H1 (cell line): Measurements from ENCODE around the gene LRRC28. TPM values are rescaled to one million over a fixed set of nuclear protein-coding genes. Genes with fewer than 3 reads are reported as not detected.

ENCODE experiments used
- CTCF ChIA-PET: fragments of 300-600 bp; sonication (Branson Sonifier 250); formaldehyde crosslinking; loops from one replicate; lab custom pipeline; 2021; ENCODE audit not compliant: partially characterized antibody; lab: Charles Lee
- POLR2A ChIA-PET: fragments of 300-600 bp; sonication (Branson Sonifier 250); formaldehyde crosslinking; loops from one replicate; lab custom pipeline; 2021; ENCODE audit warnings: inconsistent platforms; ENCODE audit not compliant: partially characterized antibody; lab: Charles Lee
- DNase-seq, 2 experiments: peaks; one replicate each; pipeline versions ENCODE4 v3.0.0 to v3.0.0-alpha.2; 2010 to 2022; ENCODE audit warnings: low spot score in 2 of 2, low read depth in 1 of 2, mixed read lengths in 1 of 2
- FAIRE-seq: peaks from 2 replicates; lab custom pipeline; 2011; peaks lifted over from hg19 to GRCh38; lab: Jason Lieb, UNC
- H2AFZ ChIP-seq: 2 replicates; pipeline ENCODE4 v1.8.1; 2012; ENCODE audit warnings: low read length, inconsistent platforms
- H2AK5ac ChIP-seq: 2 replicates; pipeline ENCODE4 v1.6.1; 2013; ENCODE audit warnings: low read depth, low read length
- H2BK120ac ChIP-seq: replicated peaks from 2 replicates; pipeline ENCODE3; 2013; ENCODE audit warnings: low read depth, low read length, inconsistent platforms
- H2BK12ac ChIP-seq: 2 replicates; pipeline ENCODE4 v1.6.1; 2013; ENCODE audit warnings: low read depth, low read length
- H2BK15ac ChIP-seq: 2 replicates; pipeline ENCODE4 v1.6.1; 2013; ENCODE audit warnings: low read length
- H2BK20ac ChIP-seq: 2 replicates; pipeline ENCODE4 v1.6.1; 2013; ENCODE audit warnings: low read length
- H2BK5ac ChIP-seq: 2 replicates; pipeline ENCODE4 v1.6.1; 2013; ENCODE audit warnings: low read depth, low read length
- H3K14ac ChIP-seq: 2 replicates; pipeline ENCODE4 v1.6.1; 2013; ENCODE audit warnings: inconsistent platforms; ENCODE audit not compliant: insufficient read length
- H3K18ac ChIP-seq: 2 replicates; pipeline ENCODE4 v1.6.1; 2013; ENCODE audit warnings: low read length; ENCODE audit errors: extremely low read depth
- H3K23ac ChIP-seq: 2 replicates; pipeline ENCODE4 v1.6.1; 2013; ENCODE audit warnings: inconsistent platforms; ENCODE audit not compliant: insufficient read length
- H3K23me2 ChIP-seq: 2 replicates; pipeline ENCODE4 v1.6.1; 2013; ENCODE audit warnings: low read depth, low read length
- H3K27ac ChIP-seq: 2 replicates; pipeline ENCODE4 v1.6.1; 2011; ENCODE audit warnings: low read depth, low read length, inconsistent platforms
- H3K27me3 ChIP-seq, 4 experiments: replicated peaks in 1 of 4; 1 replicate in 1 of 4; 2 replicates in 3 of 4; pipeline versions ENCODE4 v1.6.1 to v1.8.1; 2011 to 2013; ENCODE audit warnings: low read length in 3 of 4, mild to moderate bottlenecking in 3 of 4, inconsistent platforms in 2 of 4, mixed read lengths in 2 of 4, moderate library complexity in 1 of 4; ENCODE audit not compliant: control insufficient read depth in 3 of 4, insufficient read depth in 3 of 4; ENCODE audit errors: extremely low read depth in 1 of 4
- H3K36me3 ChIP-seq, 4 experiments: 2 replicates each; pipeline versions ENCODE4 v1.6.1 to v1.8.1; 2011 to 2013; ENCODE audit warnings: mild to moderate bottlenecking in 4 of 4, low read length in 3 of 4, moderate library complexity in 2 of 4, control low read depth in 1 of 4, inconsistent platforms in 1 of 4; ENCODE audit not compliant: insufficient read depth in 4 of 4, control insufficient read depth in 2 of 4
- H3K4ac ChIP-seq: replicated peaks from 2 replicates; pipeline ENCODE3; 2013; ENCODE audit warnings: low read length, low read depth, mixed read lengths, inconsistent platforms; ENCODE audit not compliant: insufficient read length
- H3K4me1 ChIP-seq, 4 experiments: replicated peaks in 1 of 4; 1 replicate in 1 of 4; 2 replicates in 3 of 4; pipeline versions ENCODE4 v1.6.1 to v1.8.1; 2011 to 2013; ENCODE audit warnings: low read length in 3 of 4, inconsistent platforms in 2 of 4, mixed read lengths in 1 of 4; ENCODE audit not compliant: insufficient read depth in 4 of 4, control insufficient read depth in 3 of 4
- H3K4me2 ChIP-seq, 2 experiments: 2 replicates each; pipeline versions ENCODE4 v1.6.1 to v1.8.1; 2011 to 2013; ENCODE audit warnings: low read depth in 2 of 2, low read length in 2 of 2, control low read depth in 1 of 2, inconsistent platforms in 1 of 2, mild to moderate bottlenecking in 1 of 2; ENCODE audit not compliant: insufficient read depth in 1 of 2
- H3K4me3 ChIP-seq, 4 experiments: fragments of 200-600, 300-600 bp in 1 of 4; sonication (generic), shearing (Covaris generic), sonication (Bioruptor Twin) in 1 of 4; 2 replicates each; pipeline versions ENCODE4 v1.5.1 to v1.8.1; 2011 to 2016; ENCODE audit warnings: low read length in 4 of 4, low read depth in 3 of 4, control low read depth in 2 of 4, inconsistent platforms in 2 of 4, mild to moderate bottlenecking in 2 of 4, mixed read lengths in 1 of 4, moderate library complexity in 1 of 4; ENCODE audit not compliant: insufficient read depth in 2 of 4; ENCODE audit errors: extremely low read depth in 1 of 4
- H3K56ac ChIP-seq: replicated peaks from 2 replicates; pipeline ENCODE3; 2013; ENCODE audit warnings: low read depth, mild to moderate bottlenecking, mixed read lengths, low read length, inconsistent platforms; ENCODE audit not compliant: insufficient read length
- H3K79me1 ChIP-seq: 2 replicates; pipeline ENCODE4 v1.6.1; 2013; ENCODE audit warnings: low read depth, low read length, control low read depth
- H3K79me2 ChIP-seq, 2 experiments: 2 replicates each; pipeline versions ENCODE4 v1.6.1 to v1.8.1; 2012 to 2013; ENCODE audit warnings: low read length in 2 of 2, mild to moderate bottlenecking in 2 of 2, inconsistent platforms in 1 of 2; ENCODE audit not compliant: insufficient read depth in 2 of 2, control insufficient read depth in 1 of 2
- H3K9ac ChIP-seq, 4 experiments: replicated peaks in 1 of 4; 1 replicate in 1 of 4; 2 replicates in 3 of 4; pipeline versions ENCODE4 v1.6.1 to v1.8.1; 2011 to 2013; ENCODE audit warnings: low read depth in 3 of 4, low read length in 3 of 4, control low read depth in 2 of 4, mild to moderate bottlenecking in 2 of 4, moderate library complexity in 2 of 4, inconsistent platforms in 1 of 4; ENCODE audit errors: extremely low read depth in 1 of 4
- H3K9me3 ChIP-seq, 2 experiments: 2 replicates each; pipeline versions ENCODE4 v1.6.1 to v1.8.1; 2012 to 2013; ENCODE audit warnings: mild to moderate bottlenecking in 2 of 2, moderate library complexity in 2 of 2, control low read depth in 1 of 2, inconsistent platforms in 1 of 2, low read depth in 1 of 2, low read length in 1 of 2, mixed read lengths in 1 of 2; ENCODE audit not compliant: insufficient read depth in 2 of 2
- H4K20me1 ChIP-seq, 2 experiments: replicated peaks in 1 of 2; 2 replicates each; pipeline versions ENCODE3 to v1.8.1; 2011 to 2013; ENCODE audit warnings: inconsistent platforms in 2 of 2, low read length in 2 of 2, mild to moderate bottlenecking in 1 of 2; ENCODE audit not compliant: insufficient read depth in 2 of 2, control insufficient read depth in 1 of 2
- H4K5ac ChIP-seq: 2 replicates; pipeline ENCODE4 v1.6.1; 2013; ENCODE audit warnings: low read length, low read depth, mixed read lengths, inconsistent platforms; ENCODE audit not compliant: insufficient read length
- H4K8ac ChIP-seq: 2 replicates; pipeline ENCODE4 v1.8.0; 2013; ENCODE audit warnings: mild to moderate bottlenecking, moderate library complexity, low read length, inconsistent platforms; ENCODE audit not compliant: insufficient read depth; ENCODE audit errors: extremely low read depth
- H4K91ac ChIP-seq: replicated peaks from 2 replicates; pipeline ENCODE3; 2013; ENCODE audit warnings: low read length, mixed read lengths, inconsistent platforms; ENCODE audit not compliant: insufficient read length
- ASH2L ChIP-seq: fragments of 200-600, 300-600 bp; sonication (generic); IDR thresholded peaks from one replicate; pipeline ENCODE4 v1.7.1; 2017; ENCODE audit warnings: low read length
- POU5F1 ChIP-seq: IDR thresholded peaks from 2 replicates; pipeline ENCODE4 v1.6.1; 2011; ENCODE audit warnings: low read depth, mild to moderate bottlenecking, low read length, moderate library complexity
- SAP30 ChIP-seq: fragments of 300-600 bp; sonication (generic); IDR thresholded peaks from 2 replicates; pipeline ENCODE4 v1.7.1; 2012; ENCODE audit warnings: low read length, moderate library complexity, mild to moderate bottlenecking, inconsistent platforms; ENCODE audit not compliant: insufficient read depth, insufficient replicate concordance
- SUZ12 ChIP-seq: fragments of 200-600 bp; sonication (generic); IDR thresholded peaks from 2 replicates; pipeline ENCODE4 v1.6.1; 2012; ENCODE audit warnings: mild to moderate bottlenecking, inconsistent platforms, low read length, moderate library complexity, mixed read lengths
- WGBS, 2 experiments: shearing (Covaris generic) in 1 of 2; methylation state at CpG; one replicate each; pipeline versions ENCODE4 v1.1.6 to v1.1.7; 2013 to 2015; ENCODE audit warnings: low lambda C conversion rate in 2 of 2, mixed read lengths in 2 of 2, inconsistent platforms in 1 of 2, low coverage in 1 of 2, missing lambda C conversion rate in 1 of 2; ENCODE audit not compliant: insufficient replicate concordance in 2 of 2, insufficient coverage in 1 of 2, insufficient read length in 1 of 2; ENCODE audit errors: extremely low coverage in 1 of 2, missing lambda C conversion rate in 1 of 2; 5-methylcytosine and 5-hydroxymethylcytosine counted together
- polyA plus RNA-seq, 7 experiments: library from polyadenylated mRNA; depleted of rRNA in 3 of 7; stranded (reverse) in 5 of 7; unstranded in 2 of 7; fragments of >200 nt in 5 of 7; fragments of 200-250 nt in 2 of 7; gene quantifications; 1 replicate in 5 of 7; 2 replicates in 1 of 7; 4 replicates in 1 of 7; pipeline versions ENCODE4 v1.2.1 to v1.2.3, GENCODE V29; 2011 to 2013; ENCODE audit warnings: missing spikeins in 2 of 7, mixed read lengths in 2 of 7
- total RNA-seq: library from RNA; stranded (reverse); fragmentation: NEBNext Ultra II Directional; extraction: Animal tissue kit (Norgen Biotek cat#: 25700); gene quantifications from 2 replicates; pipeline ENCODE4 v1.2.1, GENCODE V29; 2021

Gene LRRC28
- total and polyA plus RNA-seq, 2 of the 8 experiments (the other 6 are each of a cell fraction or from before 2014, with no cell fraction given): 20.2 to 23.3 TPM

DNA sequence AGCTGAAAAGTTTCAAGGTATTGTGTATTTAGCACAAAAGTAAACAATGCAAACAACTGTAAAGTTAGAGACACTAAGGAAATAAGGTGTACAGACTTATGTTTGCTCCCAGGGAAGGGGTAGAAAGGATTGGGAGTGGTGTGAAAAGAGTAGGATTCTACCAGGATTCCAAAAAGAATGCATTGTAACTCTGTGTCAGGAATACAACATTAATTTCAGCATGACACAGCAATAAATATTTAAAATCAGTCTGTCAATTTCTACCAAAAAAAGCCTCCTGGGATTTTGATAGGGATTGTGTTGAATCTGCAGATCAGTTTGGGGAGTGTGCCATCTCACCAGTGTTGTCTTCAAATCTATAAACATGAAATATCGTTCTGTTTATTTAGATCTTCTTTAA lies 73.4 kb downstream of the LRRC28 start:
- no peak overlapping the region for H3K23ac ChIP-seq
- WGBS, 2 experiments: 92% methylated on average over 1 of the region's 1 CpG; no CpG with 5 or more reads in 1 of the 2 experiments
- no peak overlapping the region for H2BK5ac ChIP-seq
- H3K4me3 ChIP-seq: no peak overlapping the region
- H4K20me1 ChIP-seq: no peaks in the 10 kb centered on the region
- H3K79me2 ChIP-seq: no peaks in the 10 kb centered on the region
- FAIRE-seq: no peak
- no peak overlapping the region for H3K9ac ChIP-seq
- no peaks in the 10 kb centered on the region for H3K9me3 ChIP-seq
- no peak for DNase-seq
- ChIA-PET POLR2A (no interaction called here), CTCF (interaction anchor here (1.2 kb wide), 1 partner anchor 53 kb away, joined by 3 read pairs; no protein-coding TSS in a partner anchor)
- H4K5ac ChIP-seq: no peak overlapping the region
- H3K36me3 ChIP-seq: no peaks in the 10 kb centered on the region
- H3K4me1 ChIP-seq: no peaks in the 10 kb centered on the region
- no peak overlapping the region for H2BK20ac ChIP-seq
- H2AK5ac ChIP-seq: no peak overlapping the region
- no peak overlapping the region for H4K8ac ChIP-seq
- TF ChIP-seq ASH2L: no peak
- TF ChIP-seq SUZ12: no peak
- no peak for TF ChIP-seq SAP30
- TF ChIP-seq POU5F1: no peak
- H3K79me1 ChIP-seq: no peaks in the 10 kb centered on the region
- H2AFZ ChIP-seq: no peak overlapping the region
- no peak overlapping the region for H2BK120ac ChIP-seq
- H3K4me2 ChIP-seq: no peak overlapping the region
- no peak overlapping the region for H2BK15ac ChIP-seq
- H3K27ac ChIP-seq: no peak overlapping the region
- H4K91ac ChIP-seq: no peak overlapping the region
- no peaks in the 10 kb centered on the region for H3K23me2 ChIP-seq
- no peak overlapping the region for H2BK12ac ChIP-seq
- no peaks in the 10 kb centered on the region for H3K27me3 ChIP-seq
- no peak overlapping the region for H3K56ac ChIP-seq
- no peak overlapping the region for H3K14ac ChIP-seq
- no peak overlapping the region for H3K4ac ChIP-seq
- no peak overlapping the region for H3K18ac ChIP-seq
